ENCODE measurements around the gene ARID1B.

DNA sequence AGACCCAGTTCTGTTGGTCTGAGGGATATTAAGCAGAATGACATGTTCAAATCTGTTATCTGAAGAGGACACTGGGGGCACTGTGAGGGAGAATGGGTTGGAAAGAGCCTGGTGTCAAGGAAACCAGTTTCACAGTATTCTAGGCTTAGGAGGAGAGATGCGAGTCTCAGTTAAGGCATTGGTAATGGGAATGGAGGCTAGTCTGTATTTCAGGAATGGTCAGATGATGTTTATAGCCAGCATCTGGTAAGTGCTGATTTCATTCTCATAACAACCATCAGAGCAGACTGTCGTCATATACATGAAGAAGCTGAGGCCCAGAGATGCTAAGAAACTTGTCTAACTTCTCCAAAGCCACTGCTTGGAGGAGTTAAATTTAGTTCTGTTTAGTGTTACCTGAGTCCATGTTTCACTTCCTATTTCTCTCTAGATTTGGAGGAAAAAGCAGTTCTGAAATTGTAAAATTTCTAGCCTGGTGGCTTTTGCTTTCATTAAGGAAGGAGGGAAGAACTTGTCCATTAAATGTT is 242.0 kb downstream of the ARID1B start:
- no peak for TF ChIP-seq GATA2 (IDR thresholded peaks at IDR 0.05; ENCODE audit: low read depth, low read length)
- no peak for TF ChIP-seq GATA3 (IDR thresholded peaks at IDR 0.05; ENCODE audit: low read depth, low read length)
